IMR-90 (cell line): Measurements from ENCODE around the gene DCUN1D4. TPM values are rescaled to one million over a fixed set of nuclear protein-coding genes. Genes with fewer than 3 reads are reported as not detected.
A peak's percentile ranks its signal among the peaks of the same experiment; 100 is the strongest.

Experiments used
- ATAC-seq: fragments of 200-7000 bp; cut with Tn5 transposase; 2 replicates; pipeline ENCODE4 v1.9.1; 2020; ENCODE audit warnings: low read depth, mild to moderate bottlenecking, moderate library complexity
- BruUV-seq: library from RNA; stranded (reverse); fragments of 400-500 nt; replicated peaks from 2 replicates; lab custom pipeline; 2021; lab: Mats Ljungman, UMichigan
- CTCF ChIA-PET: fragments of 300-600 bp; formaldehyde crosslinking; extraction: SDS; loops from one replicate; lab custom pipeline; 2021; ENCODE audit warnings: antibody characterized with exemption; lab: Yijun Ruan, JAX
- POLR2A ChIA-PET: fragments of 300-600 bp; sonication (Branson Sonifier 250); formaldehyde crosslinking; loops from one replicate; lab custom pipeline; 2022; ENCODE audit warnings: antibody characterized with exemption; ENCODE audit not compliant: unreplicated experiment; lab: Charles Lee
- DNase-seq: peaks from one replicate; pipeline ENCODE4 v3.0.0; 2013
- H2AFZ ChIP-seq: replicated peaks from 2 replicates; pipeline ENCODE3; 2013; ENCODE audit warnings: low read length, mild to moderate bottlenecking; ENCODE audit not compliant: poor library complexity
- H2AK5ac ChIP-seq: 2 replicates; pipeline ENCODE4 v1.6.1; 2013; ENCODE audit warnings: low read depth, low read length, inconsistent platforms
- H2AK9ac ChIP-seq: replicated peaks from 2 replicates; pipeline ENCODE3; 2013; ENCODE audit warnings: mild to moderate bottlenecking, low read depth, low read length, moderate library complexity; ENCODE audit not compliant: poor library complexity
- H2BK120ac ChIP-seq: 2 replicates; pipeline ENCODE4 v1.6.1; 2013; ENCODE audit warnings: low read depth, low read length, inconsistent platforms
- H2BK15ac ChIP-seq: 3 replicates; pipeline ENCODE4 v1.6.1; 2013; ENCODE audit warnings: low read depth, low read length, inconsistent platforms
- H2BK20ac ChIP-seq: 2 replicates; pipeline ENCODE4 v1.6.1; 2013; ENCODE audit warnings: low read depth, mild to moderate bottlenecking, inconsistent platforms, low read length, moderate library complexity
- H2BK5ac ChIP-seq: 2 replicates; pipeline ENCODE4 v1.6.1; 2013; ENCODE audit warnings: mild to moderate bottlenecking, low read depth, low read length, inconsistent platforms; ENCODE audit not compliant: poor library complexity, severe bottlenecking
- H3K14ac ChIP-seq: replicated peaks from 2 replicates; pipeline ENCODE4 v1.6.1; 2013; ENCODE audit warnings: low read depth, low read length, inconsistent platforms
- H3K18ac ChIP-seq: 2 replicates; pipeline ENCODE4 v1.6.1; 2013; ENCODE audit warnings: low read depth, low read length, control low read depth
- H3K23ac ChIP-seq: 2 replicates; pipeline ENCODE4 v1.6.1; 2013; ENCODE audit warnings: low read depth, low read length, inconsistent platforms
- H3K27ac ChIP-seq: 2 replicates; pipeline ENCODE4 v1.5.1; 2013; ENCODE audit warnings: mild to moderate bottlenecking, control low read depth, low read length; ENCODE audit not compliant: insufficient read depth
- H3K27me3 ChIP-seq: 2 replicates; pipeline ENCODE4 v1.6.1; 2013; ENCODE audit warnings: low read length; ENCODE audit not compliant: control insufficient read depth, insufficient read depth
- H3K36me3 ChIP-seq: 2 replicates; pipeline ENCODE4 v1.6.1; 2013; ENCODE audit warnings: low read length, mixed read lengths; ENCODE audit not compliant: control insufficient read depth, insufficient read depth
- H3K4ac ChIP-seq: 2 replicates; pipeline ENCODE4 v1.6.1; 2013; ENCODE audit warnings: low read depth, low read length, inconsistent platforms
- H3K4me1 ChIP-seq: 2 replicates; pipeline ENCODE4 v1.6.1; 2013; ENCODE audit warnings: low read length, mixed read lengths; ENCODE audit not compliant: control insufficient read depth, insufficient read depth
- H3K4me2 ChIP-seq: 2 replicates; pipeline ENCODE4 v1.6.1; 2013; ENCODE audit warnings: low read depth, mild to moderate bottlenecking, control low read depth, low read length, moderate library complexity
- H3K4me3 ChIP-seq: 2 replicates; pipeline ENCODE4 v1.5.1; 2013; ENCODE audit warnings: low read depth, mild to moderate bottlenecking, control low read depth, low read length, moderate library complexity; ENCODE audit not compliant: insufficient read depth
- H3K56ac ChIP-seq: 2 replicates; pipeline ENCODE4 v1.6.1; 2013; ENCODE audit warnings: low read length, inconsistent platforms; ENCODE audit not compliant: insufficient read depth; ENCODE audit errors: extremely low read depth
- H3K79me1 ChIP-seq, 2 experiments: 2 replicates each; pipeline ENCODE4 v1.6.1; 2013; ENCODE audit warnings: low read length in 2 of 2, inconsistent platforms in 1 of 2, low read depth in 1 of 2
- H3K9ac ChIP-seq: 2 replicates; pipeline ENCODE4 v1.6.1; 2013; ENCODE audit warnings: low read depth, low read length, control low read depth
- H3K9me1 ChIP-seq: 2 replicates; pipeline ENCODE4 v1.6.1; 2013; ENCODE audit warnings: low read length, inconsistent platforms; ENCODE audit not compliant: insufficient read depth
- H3K9me3 ChIP-seq: 2 replicates; pipeline ENCODE4 v1.6.1; 2013; ENCODE audit warnings: low read length; ENCODE audit not compliant: control insufficient read depth, insufficient read depth
- H4K20me1 ChIP-seq: 2 replicates; pipeline ENCODE4 v1.6.1; 2013; ENCODE audit warnings: low read length, inconsistent platforms; ENCODE audit not compliant: insufficient read depth
- H4K5ac ChIP-seq: 2 replicates; pipeline ENCODE4 v1.6.1; 2013; ENCODE audit warnings: mild to moderate bottlenecking, low read depth, low read length, control low read depth
- H4K8ac ChIP-seq, 2 experiments: 2 replicates each; pipeline ENCODE4 v1.6.1; 2013; ENCODE audit warnings: low read depth in 2 of 2, low read length in 2 of 2, control low read depth in 1 of 2, inconsistent platforms in 1 of 2
- H4K91ac ChIP-seq: 2 replicates; pipeline ENCODE4 v1.6.1; 2013; ENCODE audit warnings: low read depth, low read length, inconsistent platforms; ENCODE audit not compliant: insufficient read depth
- CEBPB ChIP-seq: IDR thresholded peaks from 2 replicates; pipeline ENCODE4 v1.6.1; 2012; ENCODE audit warnings: low read depth, low read length, improper control_type of control experiment
- CHD1 ChIP-seq: IDR thresholded peaks from 2 replicates; pipeline ENCODE4 v1.6.1; 2012; ENCODE audit warnings: low read depth, low read length, improper control_type of control experiment
- NFE2L2 ChIP-seq: fragments of 150-350 bp; IDR thresholded peaks from 2 replicates; pipeline ENCODE4 v1.6.1; 2016; ENCODE audit warnings: low read depth, mild to moderate bottlenecking, low read length
- POLR2A ChIP-seq: IDR thresholded peaks from 2 replicates; pipeline ENCODE4 v1.6.1; 2012; ENCODE audit warnings: mild to moderate bottlenecking, low read depth, low read length
- RCOR1 ChIP-seq: IDR thresholded peaks from 2 replicates; pipeline ENCODE4 v1.6.1; 2012; ENCODE audit warnings: mild to moderate bottlenecking, low read length, improper control_type of control experiment; ENCODE audit not compliant: insufficient replicate concordance
- WGBS, 2 experiments: methylation state at CpG; one replicate each; pipeline versions ENCODE4 v1.1.5 to v1.1.7; 2013; ENCODE audit warnings: missing lambda C conversion rate in 2 of 2; ENCODE audit not compliant: insufficient read length in 1 of 2; ENCODE audit errors: extremely low coverage in 2 of 2; 5-methylcytosine and 5-hydroxymethylcytosine counted together
- dilution Hi-C: fragments of 300-500 bp; cut with HindIII; formaldehyde crosslinking; loops from one replicate; pipeline ENCODE4 v1.14.3; 2018; ENCODE audit warnings: low sequenced_read_pairs; ENCODE audit not compliant: unreplicated experiment
- in situ Hi-C: fragments of 300-500 bp; cut with MboI; formaldehyde crosslinking; loops from 3 replicates; pipeline ENCODE4 v1.14.3; 2019; ENCODE audit warnings: low sequenced_read_pairs, inconsistent platforms, mixed read lengths
- intact Hi-C: fragments of 100-400 bp; cut with micrococcal nuclease; formaldehyde crosslinking; loops from 2 replicates; pipeline ENCODE4 v1.10.0; 2022
- polyA plus RNA-seq, 3 experiments: library from polyadenylated mRNA; depleted of rRNA; stranded (reverse); fragments of >200 nt; gene quantifications; 2 replicates each; pipeline ENCODE4 v1.2.3, GENCODE V29; 2012; ENCODE audit warnings: low replicate concordance in 1 of 3
- total RNA-seq: library from RNA; depleted of rRNA; stranded (reverse); fragments of >200 nt; gene quantifications from 2 replicates; pipeline ENCODE4 v1.2.3, GENCODE V29; 2012

DCUN1D4 gene
- total and polyA plus RNA-seq, 2 of the 4 experiments (the other 2 are of a cell fraction), result 31.0 to 44.3 TPM

DNA sequence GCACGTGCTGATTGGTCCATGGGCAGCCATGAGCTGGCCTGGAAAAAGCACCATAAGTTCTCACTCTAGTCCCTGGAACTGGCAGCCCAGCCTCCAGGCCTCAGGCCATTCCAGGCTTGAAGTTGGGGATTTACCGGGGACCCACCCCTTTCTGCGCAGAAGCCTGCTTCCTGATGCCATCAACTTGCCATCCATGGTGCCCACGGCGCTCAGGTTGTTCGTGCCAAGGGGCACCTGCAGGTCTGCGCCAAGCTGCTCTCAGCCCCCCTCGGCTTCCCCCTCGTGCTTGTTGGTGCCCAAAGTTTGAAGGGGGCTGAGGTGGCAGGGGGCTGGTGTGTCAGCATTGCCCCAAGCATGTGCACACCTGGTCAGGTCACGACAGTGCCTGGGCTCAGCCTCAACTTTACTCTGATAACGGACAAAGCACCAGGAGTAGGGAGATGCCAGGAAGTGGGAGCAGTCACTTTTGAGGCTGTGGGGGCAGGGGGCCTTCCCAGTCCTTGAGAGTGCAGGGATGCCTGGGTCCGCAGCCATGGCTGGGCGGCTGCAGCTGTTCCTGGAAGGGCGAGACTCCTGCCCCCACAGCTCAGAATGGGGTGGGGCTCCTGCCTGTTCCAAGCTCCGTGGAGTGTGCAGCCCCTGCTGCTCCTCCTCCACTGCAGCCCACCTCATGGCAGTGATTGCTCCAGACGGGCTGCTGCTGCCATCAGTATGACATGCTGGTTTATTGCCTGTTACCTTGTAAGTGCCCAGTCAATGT lies 24.9 kb downstream of the DCUN1D4 start:
- no TSS peak for BruUV-seq
- Histone ChIP-seq H3K4me3 (no peak overlapping the region), H4K5ac (no peak overlapping the region), H3K27ac (no peak overlapping the region), H3K14ac (no peak overlapping the region), H2BK120ac (no peak overlapping the region), H3K27me3 (no peaks in the 10 kb centered on the region), H3K56ac (no peak overlapping the region), H3K9me3 (no peaks in the 10 kb centered on the region), H4K91ac (no peak overlapping the region), H3K9me1 (peaks cover 24% of the 10 kb centered on the region), H2AFZ (no peak overlapping the region), H2BK20ac (no peak overlapping the region), H3K23ac (no peak overlapping the region), H2AK9ac (peak overlapping the region; percentile 57), H3K18ac (no peak overlapping the region), H3K4me2 (no peak overlapping the region), H3K9ac (no peak overlapping the region), H3K4ac (no peak overlapping the region), H4K8ac (no peak overlapping the region), H3K79me1 (peaks cover 8 to 45% of the 10 kb centered on the region in 2 experiments; a peak in 3 of 4 replicates), H2BK15ac (no peak overlapping the region), H3K36me3 (peaks cover 41% of the 10 kb centered on the region), H2AK5ac (no peak overlapping the region), H2BK5ac (no peak overlapping the region), H3K4me1 (peaks cover 8% of the 10 kb centered on the region), H4K20me1 (no peaks in the 10 kb centered on the region; the same call in none of the 2 replicates)
- WGBS, 2 experiments, result 100% methylated on average over 1 of the region's 16 CpGs; no CpG with 5 or more reads in 1 of the 2 experiments
- in situ Hi-C loops, result no loop called here
- ChIA-PET CTCF (no interaction called here), POLR2A (no interaction called here)
- no peak for TF ChIP-seq NFE2L2
- TF ChIP-seq POLR2A, result no peak
- no peak for TF ChIP-seq RCOR1
- no peak for TF ChIP-seq CHD1
- TF ChIP-seq CEBPB, result no peak
- ATAC-seq, result no peak; the same call in 1 of the 2 replicates
- intact Hi-C loops, result no loop called here
- no peak for DNase-seq
- dilution Hi-C loops, result no loop called here
